Nephron progenitor cell (in vitro differentiated cells): ENCODE results near the gene FBXO40.
A peak's percentile ranks its signal among the peaks of the same experiment; 100 is the strongest.

ENCODE experiments used
- DNase-seq: peaks from one replicate; pipeline ENCODE4 v3.0.0; 2021
- H3K27ac Mint-ChIP-seq: 2 replicates; pipeline ENCODE4 v1.8.0; 2021; ENCODE audit warnings: mild to moderate bottlenecking, moderate library complexity, mixed read lengths
- H3K27me3 Mint-ChIP-seq: 2 replicates; pipeline ENCODE4 v1.8.0; 2021; ENCODE audit warnings: mild to moderate bottlenecking, low read depth, mixed read lengths; ENCODE audit not compliant: poor library complexity
- H3K36me3 Mint-ChIP-seq: 2 replicates; pipeline ENCODE4 v1.8.0; 2021; ENCODE audit warnings: low read depth, mixed read lengths
- H3K4me1 Mint-ChIP-seq: 2 replicates; pipeline ENCODE4 v1.8.0; 2021; ENCODE audit warnings: mixed read lengths
- H3K4me3 Mint-ChIP-seq: 2 replicates; pipeline ENCODE4 v1.8.0; 2021; ENCODE audit warnings: mild to moderate bottlenecking, moderate library complexity, mixed read lengths
- H3K9me3 Mint-ChIP-seq: 2 replicates; pipeline ENCODE4 v1.8.0; 2021; ENCODE audit warnings: mild to moderate bottlenecking, moderate library complexity, mixed read lengths
- CTCF ChIP-seq: fragments of 200-600 bp; sonication (generic); IDR thresholded peaks from 2 replicates; pipeline ENCODE4 v1.5.0; 2021; ENCODE audit warnings: antibody characterized with exemption

The FBXO40 gene

GRCh38 chr3:121642601-121643314 lies 49.6 kb downstream of the FBXO40 start:
- Mint-ChIP-seq H3K4me1 (peaks cover 26% of the 10 kb centered on the region), H3K9me3 (no peaks in the 10 kb centered on the region), H3K4me3 (no peak overlapping the region), H3K27me3 (peaks cover 6% of the 10 kb centered on the region), H3K36me3 (no peaks in the 10 kb centered on the region), H3K27ac (peak overlapping the region; percentile 89)
- DNase-seq: no peak
- no peak for TF ChIP-seq CTCF

GRCh38 chr3:121645054-121645453 lies 51.9 kb downstream of the FBXO40 start:
- H3K36me3 Mint-ChIP-seq: no peaks in the 10 kb centered on the region
- H3K27ac Mint-ChIP-seq: peak overlapping the region; percentile 76
- no peak for DNase-seq
- H3K9me3 Mint-ChIP-seq: no peaks in the 10 kb centered on the region
- no peak for TF ChIP-seq CTCF
- no peak overlapping the region for H3K4me3 Mint-ChIP-seq
- H3K4me1 Mint-ChIP-seq: peaks cover 26% of the 10 kb centered on the region
- H3K27me3 Mint-ChIP-seq: peaks cover 6% of the 10 kb centered on the region

- H3K27me3 Mint-ChIP-seq: peaks cover 6% of the 10 kb centered on the region
- DNase-seq: no peak
- TF ChIP-seq CTCF: no peak
These were observed 55.2 kb downstream of the FBXO40 start for GRCh38 chr3:121648219-121648958.

GRCh38 chr3:121649645-121650044 lies 56.5 kb downstream of the FBXO40 start:
- Mint-ChIP-seq H3K9me3 (no peaks in the 10 kb centered on the region), H3K4me3 (no peak overlapping the region), H3K36me3 (no peaks in the 10 kb centered on the region), H3K27ac (no peak overlapping the region), H3K4me1 (peaks cover 3% of the 10 kb centered on the region), H3K27me3 (peaks cover 6% of the 10 kb centered on the region)
- no peak for DNase-seq
- TF ChIP-seq CTCF: no peak

More at GRCh38 chr3:121648219-121648958, 55.2 kb downstream of the FBXO40 start:
- H3K36me3 Mint-ChIP-seq: no peaks in the 10 kb centered on the region
- H3K27ac Mint-ChIP-seq: no peak overlapping the region
- H3K4me1 Mint-ChIP-seq: peaks cover 15% of the 10 kb centered on the region
- no peak overlapping the region for H3K4me3 Mint-ChIP-seq
- H3K9me3 Mint-ChIP-seq: no peaks in the 10 kb centered on the region

- no peak overlapping the region for H3K4me3 Mint-ChIP-seq
- DNase-seq: no peak
- no peaks in the 10 kb centered on the region for H3K36me3 Mint-ChIP-seq
- H3K27ac Mint-ChIP-seq: no peak overlapping the region
- H3K27me3 Mint-ChIP-seq: peaks cover 6% of the 10 kb centered on the region
- no peak for TF ChIP-seq CTCF
- H3K4me1 Mint-ChIP-seq: no peaks in the 10 kb centered on the region
- no peaks in the 10 kb centered on the region for H3K9me3 Mint-ChIP-seq
These were observed 58.5 kb downstream of the FBXO40 start for GRCh38 chr3:121651684-121652083.
